K562 (cell line): Measurements from ENCODE around the gene ARHGAP26.

Experiments used
- CTCF ChIP-seq, 3 experiments: IDR thresholded peaks in 2 of 3; conservative IDR thresholded peaks in 1 of 3; 2 replicates each; pipeline ENCODE4 v1.5.1; 2011 to 2012; ENCODE audit warnings: low read length in 3 of 3, mild to moderate bottlenecking in 3 of 3, control low read depth in 2 of 3, improper control_type of control experiment in 1 of 3, inconsistent platforms in 1 of 3, low read depth in 1 of 3, mixed read lengths in 1 of 3, moderate library complexity in 1 of 3; ENCODE audit not compliant: insufficient read depth in 2 of 3
- LEF1 ChIP-seq: fragments of 450-650 bp; IDR thresholded peaks from 2 replicates; pipeline ENCODE4 v1.6.1; 2016; ENCODE audit warnings: mild to moderate bottlenecking
- NR2C1 ChIP-seq, 2 experiments: fragments of 450-650 bp; IDR thresholded peaks; 2 replicates each; pipeline ENCODE4 v1.6.1; 2017; ENCODE audit warnings: mild to moderate bottlenecking in 2 of 2, antibody characterized with exemption in 1 of 2, inconsistent platforms in 1 of 2, missing compliant biosample characterization in 1 of 2, missing genetic modification characterization in 1 of 2
- POLR2A ChIP-seq: fragments of 450-650 bp; conservative IDR thresholded peaks from 2 replicates; pipeline ENCODE4 v1.6.1; 2016
- TAF1 ChIP-seq: IDR thresholded peaks from 2 replicates; pipeline ENCODE4 v1.6.1; 2011; ENCODE audit warnings: mild to moderate bottlenecking, low read length, moderate library complexity; ENCODE audit not compliant: insufficient read depth, control insufficient read depth, severe bottlenecking; ENCODE audit errors: extremely low read depth
- TBL1XR1 ChIP-seq, 2 experiments: IDR thresholded peaks; 2 replicates each; pipeline ENCODE4 v1.6.1; 2012; ENCODE audit warnings: improper control_type of control experiment in 2 of 2, low read length in 2 of 2, mild to moderate bottlenecking in 1 of 2
- ZBTB8A ChIP-seq: fragments of 450-650 bp; IDR thresholded peaks from 2 replicates; pipeline ENCODE4 v1.6.1; 2018; ENCODE audit warnings: mild to moderate bottlenecking, moderate library complexity; ENCODE audit not compliant: partially characterized antibody
- ZNF24 ChIP-seq: fragments of 450-650 bp; IDR thresholded peaks from 2 replicates; pipeline ENCODE4 v1.6.1; 2016
- TF ChIP-seq, protein P1 (sequence below): sonication (generic); formaldehyde crosslinking; IDR thresholded peaks from 2 replicates; pipeline ENCODE4 v1.8.1; 2023; ENCODE audit warnings: mild to moderate bottlenecking, missing genetic modification reagents
- TF ChIP-seq, protein P2 (sequence below): sonication (generic); formaldehyde crosslinking; IDR thresholded peaks from 2 replicates; pipeline ENCODE4 v1.8.0; 2022; ENCODE audit warnings: mild to moderate bottlenecking, missing genetic modification reagents

DNA sequence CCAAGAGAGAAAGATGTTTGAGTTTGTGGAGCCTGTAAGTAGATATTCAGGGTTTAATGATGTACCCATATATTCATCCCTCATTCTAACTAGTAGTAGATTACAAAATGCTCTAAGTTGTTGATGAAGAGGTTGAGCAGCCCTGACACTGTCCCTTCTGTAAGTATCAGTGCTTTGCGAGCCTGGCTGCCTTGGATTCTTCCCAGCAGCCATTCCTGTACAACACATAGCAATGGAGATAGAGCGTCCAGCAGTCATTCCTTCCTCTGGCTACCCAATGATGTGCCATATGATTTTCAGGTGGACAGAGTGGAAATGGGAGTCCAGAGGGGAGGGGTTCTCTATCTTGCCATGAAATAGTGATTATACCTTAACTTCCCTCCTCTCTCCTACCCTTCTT is 124.1 kb downstream of the ARHGAP26 start:
- TF ChIP-seq POLR2A, result no peak
- TF ChIP-seq ZNF24, result no peak
- no peak for TF ChIP-seq CTCF (IDR thresholded peaks at IDR 0.05 in 2 of 3, conservative IDR thresholded peaks at IDR 0.05 in 1 of 3; ENCODE audit: insufficient read depth in 2 of 3, low read depth in 1 of 3, low read length in 3 of 3)
- no peak for TF ChIP-seq LEF1
- TF ChIP-seq NR2C1 (IDR thresholded peaks at IDR 0.05), result no peak
- TF ChIP-seq NR2C1 (tag; IDR thresholded peaks at IDR 0.05), result no peak
- TF ChIP-seq, protein P1, sequence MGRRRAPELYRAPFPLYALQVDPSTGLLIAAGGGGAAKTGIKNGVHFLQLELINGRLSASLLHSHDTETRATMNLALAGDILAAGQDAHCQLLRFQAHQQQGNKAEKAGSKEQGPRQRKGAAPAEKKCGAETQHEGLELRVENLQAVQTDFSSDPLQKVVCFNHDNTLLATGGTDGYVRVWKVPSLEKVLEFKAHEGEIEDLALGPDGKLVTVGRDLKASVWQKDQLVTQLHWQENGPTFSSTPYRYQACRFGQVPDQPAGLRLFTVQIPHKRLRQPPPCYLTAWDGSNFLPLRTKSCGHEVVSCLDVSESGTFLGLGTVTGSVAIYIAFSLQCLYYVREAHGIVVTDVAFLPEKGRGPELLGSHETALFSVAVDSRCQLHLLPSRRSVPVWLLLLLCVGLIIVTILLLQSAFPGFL (CRISPR knock-in tag), result no peak
- TF ChIP-seq, protein P2, sequence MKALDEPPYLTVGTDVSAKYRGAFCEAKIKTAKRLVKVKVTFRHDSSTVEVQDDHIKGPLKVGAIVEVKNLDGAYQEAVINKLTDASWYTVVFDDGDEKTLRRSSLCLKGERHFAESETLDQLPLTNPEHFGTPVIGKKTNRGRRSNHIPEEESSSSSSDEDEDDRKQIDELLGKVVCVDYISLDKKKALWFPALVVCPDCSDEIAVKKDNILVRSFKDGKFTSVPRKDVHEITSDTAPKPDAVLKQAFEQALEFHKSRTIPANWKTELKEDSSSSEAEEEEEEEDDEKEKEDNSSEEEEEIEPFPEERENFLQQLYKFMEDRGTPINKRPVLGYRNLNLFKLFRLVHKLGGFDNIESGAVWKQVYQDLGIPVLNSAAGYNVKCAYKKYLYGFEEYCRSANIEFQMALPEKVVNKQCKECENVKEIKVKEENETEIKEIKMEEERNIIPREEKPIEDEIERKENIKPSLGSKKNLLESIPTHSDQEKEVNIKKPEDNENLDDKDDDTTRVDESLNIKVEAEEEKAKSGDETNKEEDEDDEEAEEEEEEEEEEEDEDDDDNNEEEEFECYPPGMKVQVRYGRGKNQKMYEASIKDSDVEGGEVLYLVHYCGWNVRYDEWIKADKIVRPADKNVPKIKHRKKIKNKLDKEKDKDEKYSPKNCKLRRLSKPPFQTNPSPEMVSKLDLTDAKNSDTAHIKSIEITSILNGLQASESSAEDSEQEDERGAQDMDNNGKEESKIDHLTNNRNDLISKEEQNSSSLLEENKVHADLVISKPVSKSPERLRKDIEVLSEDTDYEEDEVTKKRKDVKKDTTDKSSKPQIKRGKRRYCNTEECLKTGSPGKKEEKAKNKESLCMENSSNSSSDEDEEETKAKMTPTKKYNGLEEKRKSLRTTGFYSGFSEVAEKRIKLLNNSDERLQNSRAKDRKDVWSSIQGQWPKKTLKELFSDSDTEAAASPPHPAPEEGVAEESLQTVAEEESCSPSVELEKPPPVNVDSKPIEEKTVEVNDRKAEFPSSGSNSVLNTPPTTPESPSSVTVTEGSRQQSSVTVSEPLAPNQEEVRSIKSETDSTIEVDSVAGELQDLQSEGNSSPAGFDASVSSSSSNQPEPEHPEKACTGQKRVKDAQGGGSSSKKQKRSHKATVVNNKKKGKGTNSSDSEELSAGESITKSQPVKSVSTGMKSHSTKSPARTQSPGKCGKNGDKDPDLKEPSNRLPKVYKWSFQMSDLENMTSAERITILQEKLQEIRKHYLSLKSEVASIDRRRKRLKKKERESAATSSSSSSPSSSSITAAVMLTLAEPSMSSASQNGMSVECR (CRISPR knock-in tag), result no peak
- no peak for TF ChIP-seq TBL1XR1 (IDR thresholded peaks at IDR 0.05; ENCODE audit: low read length in 2 of 2)
- no peak for TF ChIP-seq TAF1
- TF ChIP-seq ZBTB8A, result no peak
